Vagina (tissue), 2 donors: Measurements from ENCODE around the gene TMEM81.

Experiments
- POLR2A ChIP-seq, 2 donors: fragments of 450-650 bp; IDR thresholded peaks; one replicate each; pipeline ENCODE4 v1.6.1; 2017; ENCODE audit warnings: antibody characterized with exemption in 2 of 2, mild to moderate bottlenecking in 2 of 2, moderate library complexity in 2 of 2
- TF ChIP-seq, protein P1 (sequence below), 3 experiments: fragments of 450-650 bp in 2 of 3; fragments of 200-600 bp in 1 of 3; sonication (generic) in 1 of 3; IDR thresholded peaks; one replicate each; pipeline ENCODE4 v1.5.1; 2017 to 2019; ENCODE audit warnings: antibody characterized with exemption in 3 of 3, mild to moderate bottlenecking in 2 of 3, moderate library complexity in 2 of 3

DNA sequence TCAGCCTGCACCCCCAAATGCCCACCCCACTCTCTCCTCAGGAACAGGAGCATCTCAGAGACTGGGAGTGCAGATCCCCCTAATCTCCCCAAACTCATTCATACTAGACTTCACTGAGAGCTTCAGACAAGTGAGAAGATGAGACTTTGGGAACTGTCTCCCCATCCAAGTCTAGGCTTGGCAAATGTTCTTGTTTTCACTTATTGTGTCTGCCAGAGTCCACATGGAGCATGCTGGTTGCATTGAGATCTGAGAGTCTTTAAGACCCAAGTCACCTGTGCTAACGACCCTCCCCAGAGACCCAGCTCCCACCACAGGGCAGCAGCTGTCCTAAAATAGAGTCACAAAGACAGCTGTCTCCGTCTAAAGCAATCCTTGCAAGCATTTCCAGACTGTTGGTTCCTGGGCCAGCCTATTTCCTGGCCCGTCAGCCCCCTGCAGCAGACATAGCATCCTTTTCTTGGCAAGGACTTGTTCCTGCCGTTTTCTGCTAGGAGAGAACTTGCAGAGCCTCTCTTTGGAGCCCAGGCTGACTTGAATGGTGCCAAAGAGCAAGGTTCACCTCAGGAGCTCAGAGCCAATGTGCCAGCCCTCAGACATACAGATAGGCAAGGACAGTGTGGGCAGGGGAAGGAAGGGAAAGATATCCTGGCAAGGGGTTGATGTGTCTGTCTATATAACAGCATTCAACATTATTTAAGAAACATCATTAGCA lies 43.1 kb downstream of the TMEM81 start:
- TF ChIP-seq, protein P1, sequence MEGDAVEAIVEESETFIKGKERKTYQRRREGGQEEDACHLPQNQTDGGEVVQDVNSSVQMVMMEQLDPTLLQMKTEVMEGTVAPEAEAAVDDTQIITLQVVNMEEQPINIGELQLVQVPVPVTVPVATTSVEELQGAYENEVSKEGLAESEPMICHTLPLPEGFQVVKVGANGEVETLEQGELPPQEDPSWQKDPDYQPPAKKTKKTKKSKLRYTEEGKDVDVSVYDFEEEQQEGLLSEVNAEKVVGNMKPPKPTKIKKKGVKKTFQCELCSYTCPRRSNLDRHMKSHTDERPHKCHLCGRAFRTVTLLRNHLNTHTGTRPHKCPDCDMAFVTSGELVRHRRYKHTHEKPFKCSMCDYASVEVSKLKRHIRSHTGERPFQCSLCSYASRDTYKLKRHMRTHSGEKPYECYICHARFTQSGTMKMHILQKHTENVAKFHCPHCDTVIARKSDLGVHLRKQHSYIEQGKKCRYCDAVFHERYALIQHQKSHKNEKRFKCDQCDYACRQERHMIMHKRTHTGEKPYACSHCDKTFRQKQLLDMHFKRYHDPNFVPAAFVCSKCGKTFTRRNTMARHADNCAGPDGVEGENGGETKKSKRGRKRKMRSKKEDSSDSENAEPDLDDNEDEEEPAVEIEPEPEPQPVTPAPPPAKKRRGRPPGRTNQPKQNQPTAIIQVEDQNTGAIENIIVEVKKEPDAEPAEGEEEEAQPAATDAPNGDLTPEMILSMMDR (IDR thresholded peaks at IDR 0.05) = no peak
- no peak for TF ChIP-seq POLR2A (IDR thresholded peaks at IDR 0.05)
